GM12878 (cell line): Measurements from ENCODE around the gene NKX2-3. TPM values are rescaled to one million over a fixed set of nuclear protein-coding genes. Genes with fewer than 3 reads are reported as not detected.
A peak's percentile ranks its signal among the peaks of the same experiment; 100 is the strongest.

Experiments used
- ATAC-seq: fragments of 200-7000 bp; cut with Tn5 transposase; 3 replicates; pipeline ENCODE4 v1.9.1; 2020; ENCODE audit warnings: mild to moderate bottlenecking, moderate library complexity
- BruUV-seq: library from RNA; stranded (reverse); fragments of 400-500 nt; replicated peaks from 2 replicates; lab custom pipeline; 2021; lab: Mats Ljungman, UMichigan
- CTCF ChIA-PET: fragments of 300-600 bp; sonication (Branson Sonifier 250); formaldehyde crosslinking; extraction: SDS; loops from one replicate; lab custom pipeline; 2021; ENCODE audit warnings: inconsistent platforms; lab: Yijun Ruan, JAX
- POLR2A ChIA-PET: fragments of 350-600 bp; formaldehyde crosslinking; extraction: SDS; loops from one replicate; lab custom pipeline; 2021; ENCODE audit warnings: inconsistent platforms; lab: Charles Lee
- RAD21 ChIA-PET: fragments of 300-600 bp; sonication (Branson Sonifier 250); formaldehyde crosslinking; loops from one replicate; lab custom pipeline; 2023; ENCODE audit warnings: antibody characterized with exemption; ENCODE audit not compliant: unreplicated experiment; lab: Charles Lee
- SMC1A ChIA-PET: fragments of 300-600 bp; sonication (Branson Sonifier 250); formaldehyde crosslinking; loops from one replicate; lab custom pipeline; 2023; ENCODE audit not compliant: unreplicated experiment, uncharacterized antibody; lab: Charles Lee
- DNase-seq: peaks from one replicate; pipeline ENCODE4 v3.0.0-alpha.2; 2011; ENCODE audit warnings: low read depth, low spot score
- FAIRE-seq: peaks from 3 replicates; lab custom pipeline; 2011; peaks lifted over from hg19 to GRCh38; lab: Jason Lieb, UNC
- H2AFZ ChIP-seq: 2 replicates; pipeline ENCODE4 v1.6.0; 2011; ENCODE audit warnings: low read depth, low read length, control low read depth; ENCODE audit not compliant: control insufficient read depth
- H3K27ac ChIP-seq: 2 replicates; pipeline ENCODE4 v1.5.1; 2011; ENCODE audit warnings: control low read depth; ENCODE audit not compliant: control insufficient read depth, insufficient read depth
- H3K27me3 ChIP-seq, 2 experiments: replicated peaks in 1 of 2; 2 replicates each; pipeline versions ENCODE4 v1.6.0 to v1.6.1; 2011; ENCODE audit warnings: low read length in 1 of 2; ENCODE audit not compliant: control insufficient read depth in 2 of 2, insufficient read depth in 2 of 2
- H3K36me3 ChIP-seq, 2 experiments: 2 replicates each; pipeline ENCODE4 v1.5.1; 2011; ENCODE audit warnings: low read length in 1 of 2; ENCODE audit not compliant: control insufficient read depth in 2 of 2, insufficient read depth in 2 of 2
- H3K4me1 ChIP-seq: 2 replicates; pipeline ENCODE4 v1.6.1; 2011; ENCODE audit warnings: mild to moderate bottlenecking, low read length, moderate library complexity, mixed read lengths; ENCODE audit not compliant: control insufficient read depth, insufficient read depth
- H3K4me2 ChIP-seq: 2 replicates; pipeline ENCODE4 v1.6.0; 2011; ENCODE audit warnings: control low read depth; ENCODE audit not compliant: control insufficient read depth, insufficient read depth
- H3K4me3 ChIP-seq: fragments of 200-600 bp; sonication (generic); 2 replicates; pipeline ENCODE4 v1.5.1; 2016
- H3K79me2 ChIP-seq: 2 replicates; pipeline ENCODE4 v1.6.0; 2011; ENCODE audit warnings: low read length; ENCODE audit not compliant: control insufficient read depth, insufficient read depth
- H3K9ac ChIP-seq: 2 replicates; pipeline ENCODE4 v1.8.0; 2011; ENCODE audit warnings: low read length, control low read depth, mixed read lengths; ENCODE audit not compliant: control insufficient read depth, insufficient read depth
- H3K9me3 ChIP-seq: replicated peaks from 3 replicates; pipeline ENCODE4 v1.5.1; 2011; ENCODE audit warnings: mild to moderate bottlenecking, low read length; ENCODE audit not compliant: control insufficient read depth, insufficient read depth
- H4K20me1 ChIP-seq: 2 replicates; pipeline ENCODE4 v1.6.0; 2011; ENCODE audit not compliant: control insufficient read depth, insufficient read depth
- EZH2 ChIP-seq: IDR thresholded peaks from 2 replicates; pipeline ENCODE4 v1.6.1; 2012; ENCODE audit warnings: low read depth, mild to moderate bottlenecking, control low read depth, inconsistent platforms, low read length, borderline replicate concordance; ENCODE audit not compliant: control insufficient read depth
- KAT2A ChIP-seq: conservative IDR thresholded peaks from 2 replicates; pipeline ENCODE4 v1.6.1; 2011; ENCODE audit warnings: low read depth, low read length; ENCODE audit not compliant: control insufficient read depth
- RFX5 ChIP-seq: IDR thresholded peaks from 2 replicates; pipeline ENCODE4 v1.6.1; 2011; ENCODE audit warnings: low read depth, low read length, improper control_type of control experiment
- STAT1 ChIP-seq: fragments of 450-650 bp; conservative IDR thresholded peaks from 2 replicates; pipeline ENCODE4 v1.6.1; 2014; ENCODE audit warnings: antibody characterized with exemption, mild to moderate bottlenecking
- WGBS: methylation state at CpG from one replicate; pipeline ENCODE4 v1.1.6; 2016; ENCODE audit warnings: low lambda C conversion rate; ENCODE audit not compliant: insufficient replicate concordance, insufficient coverage; ENCODE audit errors: missing lambda C conversion rate; 5-methylcytosine and 5-hydroxymethylcytosine counted together
- in situ Hi-C: fragments of 300-500 bp; cut with MboI; formaldehyde crosslinking; loops from 9 replicates; pipeline ENCODE4 v1.14.3; 2018; ENCODE audit warnings: mixed read lengths
- intact Hi-C: fragments of 100-400 bp; cut with micrococcal nuclease; formaldehyde crosslinking; loops from one replicate; pipeline ENCODE4 v1.14.2; 2022; ENCODE audit not compliant: unreplicated experiment
- polyA plus RNA-seq, 11 experiments: library from polyadenylated mRNA; depleted of rRNA in 4 of 11; unstranded in 6 of 11; stranded (reverse) in 5 of 11; fragments of >200 nt; fragmentation: Nextera tagmentation in 4 of 11; fragmentation: Illumina TruSeq in 1 of 11; extraction: Ambion mirVana in 4 of 11; extraction: Trizol in 1 of 11; gene quantifications; 1 replicate in 1 of 11; 2 replicates in 10 of 11; pipeline versions ENCODE4 v1.2.1 to v1.2.3, GENCODE V29; 2011 to 2016; ENCODE audit warnings: inconsistent platforms in 2 of 11, missing spikeins in 2 of 11, low read depth in 1 of 11
- total RNA-seq, 4 experiments: library from RNA; depleted of rRNA in 3 of 4; stranded (reverse); fragments of >200 nt in 3 of 4; fragmentation: Illumina TruSeq in 1 of 4; extraction: Trizol in 1 of 4; gene quantifications; 2 replicates each; pipeline versions ENCODE4 v1.2.1 to v1.2.3, GENCODE V29; 2013 to 2021
- TF ChIP-seq, protein P1 (sequence below): fragments of 450-650 bp; IDR thresholded peaks from 2 replicates; pipeline ENCODE4 v1.6.1; 2017; ENCODE audit warnings: antibody characterized with exemption, mild to moderate bottlenecking, moderate library complexity
- TF ChIP-seq, protein P2 (sequence below): fragments of 450-650 bp; IDR thresholded peaks from 2 replicates; pipeline ENCODE4 v1.6.1; 2018; ENCODE audit warnings: borderline replicate concordance, mild to moderate bottlenecking; ENCODE audit not compliant: partially characterized antibody

NKX2-3 gene
- total and polyA plus RNA-seq, 10 of the 15 experiments (the other 5 are each of a cell fraction or from before 2014, with no cell fraction given) = not detected

DNA sequence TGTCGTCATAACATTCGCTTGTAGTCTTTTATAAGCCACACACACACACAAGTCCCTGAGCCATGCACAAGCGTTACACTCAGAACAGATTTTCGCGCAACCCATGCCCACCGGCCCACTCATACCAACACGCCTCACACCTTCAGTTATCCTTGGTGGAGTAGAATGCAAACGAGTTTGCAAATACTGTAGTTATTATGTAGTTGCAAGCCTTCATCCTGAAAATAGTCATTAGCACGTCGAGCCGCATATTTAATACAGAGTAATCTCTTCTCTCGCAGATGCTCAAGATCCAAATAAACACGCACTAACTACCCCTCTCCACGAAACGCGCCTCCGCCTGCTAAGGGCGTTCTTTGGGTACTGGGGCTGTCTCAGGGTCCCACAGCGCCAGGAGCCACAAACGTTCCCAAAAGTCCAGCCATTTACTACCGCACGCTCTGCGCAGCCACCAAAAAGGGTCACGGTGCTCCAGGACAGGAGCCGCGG, 1.8 kb downstream of the NKX2-3 start:
- no peak overlapping the region for H2AFZ ChIP-seq
- in situ Hi-C loops (no loop called here), intact Hi-C loops (no loop called here)
- H3K36me3 ChIP-seq = no peaks in the 10 kb centered on the region
- POLR2A ChIA-PET = no interaction called here
- peaks cover 3% of the 10 kb centered on the region; the same call in 2 of the 3 replicates for H3K9me3 ChIP-seq
- H3K4me2 ChIP-seq = 0 out of 2 replicates have a peak overlapping the region, but pooled peaks have one; percentile 50
- no peak overlapping the region for H3K4me3 ChIP-seq
- BruUV-seq = no TSS peak
- WGBS = 30% methylated on average over 26 of the region's 26 CpGs
- H3K79me2 ChIP-seq = no peaks in the 10 kb centered on the region
- H3K27ac ChIP-seq = no peak overlapping the region
- no peak for DNase-seq
- 0 out of 2 replicates have a peak, but pooled peaks have one; percentile 89 for TF ChIP-seq EZH2
- TF ChIP-seq, protein P1, sequence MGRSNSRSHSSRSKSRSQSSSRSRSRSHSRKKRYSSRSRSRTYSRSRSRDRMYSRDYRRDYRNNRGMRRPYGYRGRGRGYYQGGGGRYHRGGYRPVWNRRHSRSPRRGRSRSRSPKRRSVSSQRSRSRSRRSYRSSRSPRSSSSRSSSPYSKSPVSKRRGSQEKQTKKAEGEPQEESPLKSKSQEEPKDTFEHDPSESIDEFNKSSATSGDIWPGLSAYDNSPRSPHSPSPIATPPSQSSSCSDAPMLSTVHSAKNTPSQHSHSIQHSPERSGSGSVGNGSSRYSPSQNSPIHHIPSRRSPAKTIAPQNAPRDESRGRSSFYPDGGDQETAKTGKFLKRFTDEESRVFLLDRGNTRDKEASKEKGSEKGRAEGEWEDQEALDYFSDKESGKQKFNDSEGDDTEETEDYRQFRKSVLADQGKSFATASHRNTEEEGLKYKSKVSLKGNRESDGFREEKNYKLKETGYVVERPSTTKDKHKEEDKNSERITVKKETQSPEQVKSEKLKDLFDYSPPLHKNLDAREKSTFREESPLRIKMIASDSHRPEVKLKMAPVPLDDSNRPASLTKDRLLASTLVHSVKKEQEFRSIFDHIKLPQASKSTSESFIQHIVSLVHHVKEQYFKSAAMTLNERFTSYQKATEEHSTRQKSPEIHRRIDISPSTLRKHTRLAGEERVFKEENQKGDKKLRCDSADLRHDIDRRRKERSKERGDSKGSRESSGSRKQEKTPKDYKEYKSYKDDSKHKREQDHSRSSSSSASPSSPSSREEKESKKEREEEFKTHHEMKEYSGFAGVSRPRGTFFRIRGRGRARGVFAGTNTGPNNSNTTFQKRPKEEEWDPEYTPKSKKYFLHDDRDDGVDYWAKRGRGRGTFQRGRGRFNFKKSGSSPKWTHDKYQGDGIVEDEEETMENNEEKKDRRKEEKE = no peak
- no peak for TF ChIP-seq RFX5
- TF ChIP-seq KAT2A = no peak
- TF ChIP-seq, protein P2, sequence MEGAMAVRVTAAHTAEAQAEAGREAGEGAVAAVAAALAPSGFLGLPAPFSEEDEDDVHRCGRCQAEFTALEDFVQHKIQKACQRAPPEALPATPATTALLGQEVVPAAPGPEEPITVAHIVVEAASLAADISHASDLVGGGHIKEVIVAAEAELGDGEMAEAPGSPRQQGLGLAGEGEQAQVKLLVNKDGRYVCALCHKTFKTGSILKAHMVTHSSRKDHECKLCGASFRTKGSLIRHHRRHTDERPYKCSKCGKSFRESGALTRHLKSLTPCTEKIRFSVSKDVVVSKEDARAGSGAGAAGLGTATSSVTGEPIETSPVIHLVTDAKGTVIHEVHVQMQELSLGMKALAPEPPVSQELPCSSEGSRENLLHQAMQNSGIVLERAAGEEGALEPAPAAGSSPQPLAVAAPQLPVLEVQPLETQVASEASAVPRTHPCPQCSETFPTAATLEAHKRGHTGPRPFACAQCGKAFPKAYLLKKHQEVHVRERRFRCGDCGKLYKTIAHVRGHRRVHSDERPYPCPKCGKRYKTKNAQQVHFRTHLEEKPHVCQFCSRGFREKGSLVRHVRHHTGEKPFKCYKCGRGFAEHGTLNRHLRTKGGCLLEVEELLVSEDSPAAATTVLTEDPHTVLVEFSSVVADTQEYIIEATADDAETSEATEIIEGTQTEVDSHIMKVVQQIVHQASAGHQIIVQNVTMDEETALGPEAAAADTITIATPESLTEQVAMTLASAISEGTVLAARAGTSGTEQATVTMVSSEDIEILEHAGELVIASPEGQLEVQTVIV = no peak
- no peak for TF ChIP-seq STAT1
- TF ChIP-seq, all 136 proteins: peak for 1
- Histone ChIP-seq H3K4me1 (no peaks in the 10 kb centered on the region; the same call in 1 of the 2 replicates), H4K20me1 (no peaks in the 10 kb centered on the region), H3K9ac (no peak overlapping the region), H3K27me3 (peaks cover 31 to 41% of the 10 kb centered on the region in 2 experiments)
- ChIA-PET RAD21 (no interaction called here), SMC1A (no interaction called here), CTCF (no interaction called here)
- ATAC-seq (no peak), FAIRE-seq (no peak)
